ENCODE results near the gene AP5S1. TPM values are rescaled to one million over a fixed set of nuclear protein-coding genes. Genes with fewer than 3 reads are reported as not detected.

Gene AP5S1
- total and polyA plus RNA-seq, 4 donors = 4.4 to 12.3 (median 7.9) TPM

- intact Hi-C loops (cut with DNase I) = no loop called here
- no peaks in the 10 kb centered on the region for H3K4me1 ChIP-seq (ENCODE audit: control insufficient read depth in 1 of 2, insufficient read depth in 2 of 2, low read length in 2 of 2)
These were observed 7.1 kb upstream of the AP5S1 start for GRCh38 chr20:3812975-3813847.

DNA sequence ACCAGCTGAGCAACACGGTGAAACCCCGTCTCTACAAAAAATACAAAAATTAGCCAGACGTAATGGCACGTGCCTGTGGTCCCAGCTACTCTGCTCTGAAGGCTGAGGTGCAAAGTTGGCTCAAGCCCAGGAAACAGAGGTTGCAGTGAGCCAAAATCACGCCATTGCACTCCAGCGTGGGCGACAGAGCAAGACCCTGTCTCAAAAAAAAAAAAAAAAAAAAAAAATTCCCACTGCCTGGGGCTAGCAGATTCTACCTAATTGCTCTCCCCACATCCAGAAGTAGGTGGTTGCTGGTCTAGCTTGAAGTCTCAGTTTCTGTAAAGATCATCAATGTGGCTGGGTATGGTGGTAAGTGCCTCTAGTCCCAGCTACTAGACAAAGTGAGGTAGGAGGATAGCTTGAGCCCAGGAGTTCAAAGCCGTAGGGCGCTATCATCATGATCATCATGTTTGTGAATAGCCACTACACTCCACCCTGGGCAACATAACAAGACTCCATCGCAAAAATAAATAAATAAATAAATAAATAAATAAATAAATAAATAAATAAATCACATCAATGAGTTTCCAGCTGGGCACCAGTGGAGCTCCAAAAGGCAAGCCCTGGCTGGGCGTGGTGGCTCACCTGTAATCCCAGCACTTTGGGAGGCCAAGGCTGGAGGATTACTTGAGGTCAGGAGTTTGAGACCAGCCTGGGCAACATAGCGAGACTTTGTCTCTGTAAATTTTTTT lies 6.3 kb upstream of the AP5S1 start:
- intact Hi-C loops (cut with DNase I) = no loop called here
- Histone ChIP-seq H3K9me3 (ENCODE audit: control insufficient read depth, low read length) (no peaks in the 10 kb centered on the region), H3K27me3 (ENCODE audit: control insufficient read depth in 1 of 2, insufficient read depth in 2 of 2, low read length in 1 of 2) (no peaks in the 10 kb centered on the region), H3K27ac (ENCODE audit: low read depth in 1 of 2, low read length in 2 of 2) (no peak overlapping the region), H3K4me1 (ENCODE audit: control insufficient read depth in 1 of 2, insufficient read depth in 2 of 2, low read length in 2 of 2) (no peaks in the 10 kb centered on the region), H3K4me3 (ENCODE audit: low read length in 2 of 2) (no peak overlapping the region), H3K36me3 (ENCODE audit: control insufficient read depth in 1 of 2, insufficient read depth in 2 of 2, low read length in 1 of 2) (no peaks in the 10 kb centered on the region)
- WGBS, 2 donors = 64 to 69% methylated on average over 11 to 12 of the region's 12 CpGs
- no peak for DNase-seq
- no peak for ATAC-seq (ENCODE audit: low FRiP score)

More at GRCh38 chr20:3812975-3813847, 7.1 kb upstream of the AP5S1 start:
- H3K27me3 ChIP-seq (ENCODE audit: control insufficient read depth in 1 of 2, insufficient read depth in 2 of 2, low read length in 1 of 2) = no peaks in the 10 kb centered on the region
- DNase-seq (no peak), ATAC-seq (ENCODE audit: low FRiP score) (no peak)
- H3K4me3 ChIP-seq (ENCODE audit: low read length in 2 of 2) = no peak overlapping the region
- WGBS, 2 donors = 65% methylated on average over 8 of the region's 8 CpGs
- H3K36me3 ChIP-seq (ENCODE audit: control insufficient read depth in 1 of 2, insufficient read depth in 2 of 2, low read length in 1 of 2) = no peaks in the 10 kb centered on the region
- H3K27ac ChIP-seq (ENCODE audit: low read depth in 1 of 2, low read length in 2 of 2) = peak overlapping the region in 1 of 2 donors; percentile 26
- H3K9me3 ChIP-seq (ENCODE audit: control insufficient read depth, low read length) = no peaks in the 10 kb centered on the region

DNA sequence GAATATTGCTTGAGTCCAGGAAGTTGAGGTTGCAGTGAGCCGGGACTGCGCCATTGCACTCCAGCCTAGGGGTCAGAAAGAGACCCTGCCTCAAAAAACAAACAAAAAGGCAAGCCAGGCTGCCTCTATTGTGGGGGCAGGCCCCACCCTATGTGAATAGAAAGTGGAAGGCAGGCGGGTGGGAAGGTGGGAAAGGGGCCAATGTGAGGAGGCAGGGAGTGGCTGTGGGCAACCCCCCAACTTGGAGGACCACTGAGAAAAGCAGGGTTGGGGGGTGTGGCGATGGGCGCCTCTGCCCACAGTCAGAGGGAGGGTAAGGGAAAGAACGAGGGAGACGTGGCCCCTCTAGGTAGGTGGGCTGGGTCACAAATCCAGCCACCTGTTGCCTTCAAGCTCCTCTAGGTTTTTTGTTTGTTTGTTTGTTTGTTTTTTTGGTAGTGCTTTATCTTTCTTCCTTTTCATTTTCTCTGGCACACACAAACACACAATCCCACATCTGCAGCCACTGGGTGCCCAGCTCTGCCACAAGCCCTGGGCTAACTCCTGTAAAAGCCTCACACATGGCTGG lies 5.3 kb upstream of the AP5S1 start:
- DNase-seq (no peak), ATAC-seq (ENCODE audit: low FRiP score) (no peak)
- Histone ChIP-seq H3K9me3 (ENCODE audit: control insufficient read depth, low read length) (no peaks in the 10 kb centered on the region), H3K4me1 (ENCODE audit: control insufficient read depth in 1 of 2, insufficient read depth in 2 of 2, low read length in 2 of 2) (no peaks in the 10 kb centered on the region), H3K27ac (ENCODE audit: low read depth in 1 of 2, low read length in 2 of 2) (no peak overlapping the region), H3K36me3 (ENCODE audit: control insufficient read depth in 1 of 2, insufficient read depth in 2 of 2, low read length in 1 of 2) (no peaks in the 10 kb centered on the region), H3K27me3 (ENCODE audit: control insufficient read depth in 1 of 2, insufficient read depth in 2 of 2, low read length in 1 of 2) (no peaks in the 10 kb centered on the region), H3K4me3 (ENCODE audit: low read length in 2 of 2) (no peak overlapping the region)
- intact Hi-C loops (cut with DNase I) = no loop called here
- WGBS, 2 donors = 85 to 87% methylated on average over 7 of the region's 7 CpGs

DNA sequence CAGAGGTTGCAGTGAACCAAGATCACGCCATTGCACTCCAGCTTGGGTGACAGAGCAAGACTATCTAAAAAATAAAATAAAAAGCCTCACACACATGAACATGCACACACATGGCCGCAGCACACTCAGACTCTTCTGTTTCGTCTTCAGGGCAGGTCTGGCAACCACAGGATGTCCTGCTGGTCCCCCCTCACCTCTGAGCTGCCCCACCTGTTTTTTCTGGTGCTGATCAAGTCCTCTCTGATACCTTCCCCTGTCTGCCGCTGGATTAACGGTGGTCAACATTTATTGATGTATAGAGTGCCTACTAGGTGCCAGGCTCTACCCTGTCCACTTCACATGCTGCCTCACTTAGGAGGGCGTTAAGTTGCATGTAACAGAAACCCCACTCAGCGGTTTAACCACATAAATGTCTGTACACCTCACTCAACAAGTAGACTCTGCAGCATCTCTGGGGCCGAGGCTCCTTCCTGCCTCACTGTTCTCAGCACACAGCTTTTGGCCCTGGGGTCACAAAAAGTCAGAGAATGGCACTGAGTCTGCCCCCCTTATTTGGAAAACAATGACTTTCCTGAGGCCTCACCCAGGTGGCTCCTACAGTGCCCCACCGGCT lies 4.5 kb upstream of the AP5S1 start:
- whole genome bisulfite sequencing, 2 donors = 86 to 91% methylated on average over 9 of the region's 9 CpGs
- H3K4me1 ChIP-seq (ENCODE audit: control insufficient read depth in 1 of 2, insufficient read depth in 2 of 2, low read length in 2 of 2) = no peaks in the 10 kb centered on the region
- intact Hi-C loops (cut with DNase I) = no loop called here
- no peak overlapping the region for H3K27ac ChIP-seq (ENCODE audit: low read depth in 1 of 2, low read length in 2 of 2)
- H3K36me3 ChIP-seq (ENCODE audit: control insufficient read depth in 1 of 2, insufficient read depth in 2 of 2, low read length in 1 of 2) = no peaks in the 10 kb centered on the region
- DNase-seq (no peak), ATAC-seq (ENCODE audit: low FRiP score) (no peak)
- H3K9me3 ChIP-seq (ENCODE audit: control insufficient read depth, low read length) = no peaks in the 10 kb centered on the region
- no peaks in the 10 kb centered on the region for H3K27me3 ChIP-seq (ENCODE audit: control insufficient read depth in 1 of 2, insufficient read depth in 2 of 2, low read length in 1 of 2)
- no peak overlapping the region for H3K4me3 ChIP-seq (ENCODE audit: low read length in 2 of 2)

DNA sequence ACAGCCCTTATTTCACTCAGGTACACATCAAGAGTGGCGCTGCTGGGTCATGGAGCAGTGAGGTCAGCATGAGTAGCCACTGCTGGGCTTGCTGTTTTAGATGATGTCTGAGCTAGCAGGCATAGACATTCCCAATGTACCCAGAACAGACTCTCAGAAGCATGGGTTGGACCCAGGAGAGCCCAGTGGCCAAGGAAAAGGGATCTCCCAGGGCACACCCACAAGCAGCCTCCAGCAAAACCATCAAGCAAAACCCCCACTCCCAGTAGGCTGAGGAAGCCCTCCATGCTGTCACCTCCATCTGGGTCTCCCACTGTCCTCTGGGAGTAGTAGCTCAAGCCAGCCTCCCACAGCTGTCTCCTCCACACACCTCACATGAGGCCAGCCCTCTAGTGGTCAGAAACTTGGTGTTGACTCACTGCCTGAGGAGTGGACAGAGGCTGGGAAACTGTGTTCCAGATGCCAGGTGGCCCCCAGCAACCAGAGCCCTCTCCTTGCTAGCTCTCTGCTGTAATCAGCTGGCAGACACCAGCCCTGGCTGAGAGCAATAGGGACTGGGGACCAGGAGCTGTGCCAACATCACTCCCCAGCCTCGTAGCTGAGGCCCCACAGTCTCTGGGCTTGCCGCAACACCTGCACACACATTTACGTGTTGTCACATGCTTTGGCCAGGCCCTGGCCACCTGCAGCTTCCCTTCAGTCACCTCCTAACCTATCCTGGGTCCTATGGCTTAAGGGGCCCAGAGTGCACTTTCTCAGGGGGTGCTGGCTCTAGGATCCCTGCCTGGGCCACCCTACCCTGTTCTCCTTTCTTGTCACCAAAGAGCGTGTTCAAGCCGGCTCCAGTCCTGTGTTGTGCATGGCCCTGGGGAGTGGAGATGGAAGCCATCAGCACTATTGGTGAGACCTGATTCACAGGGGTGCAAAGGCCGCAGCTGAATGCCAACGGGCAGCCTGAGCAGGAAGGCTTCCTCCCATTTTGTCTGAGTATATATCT lies 1.9 kb upstream of the AP5S1 start:
- ATAC-seq (ENCODE audit: low FRiP score) (no peak), DNase-seq (peak in 1 of 2 donors; percentile 74)
- Histone ChIP-seq H3K4me3 (ENCODE audit: low read length in 2 of 2) (no peak overlapping the region), H3K9me3 (ENCODE audit: control insufficient read depth, low read length) (no peaks in the 10 kb centered on the region), H3K4me1 (ENCODE audit: control insufficient read depth in 1 of 2, insufficient read depth in 2 of 2, low read length in 2 of 2) (no peaks in the 10 kb centered on the region), H3K27ac (ENCODE audit: low read depth in 1 of 2, low read length in 2 of 2) (no peak overlapping the region), H3K36me3 (ENCODE audit: control insufficient read depth in 1 of 2, insufficient read depth in 2 of 2, low read length in 1 of 2) (no peaks in the 10 kb centered on the region), H3K27me3 (ENCODE audit: control insufficient read depth in 1 of 2, insufficient read depth in 2 of 2, low read length in 1 of 2) (no peaks in the 10 kb centered on the region)
- intact Hi-C loops (cut with DNase I) = loop anchor here in 1 of 2 donors (2.0 kb wide), 2 partner anchors 24 to 32 kb away; partner anchors contain the start of gene CENPB
- WGBS, 2 donors = 75 to 81% methylated on average over 8 of the region's 8 CpGs

DNA sequence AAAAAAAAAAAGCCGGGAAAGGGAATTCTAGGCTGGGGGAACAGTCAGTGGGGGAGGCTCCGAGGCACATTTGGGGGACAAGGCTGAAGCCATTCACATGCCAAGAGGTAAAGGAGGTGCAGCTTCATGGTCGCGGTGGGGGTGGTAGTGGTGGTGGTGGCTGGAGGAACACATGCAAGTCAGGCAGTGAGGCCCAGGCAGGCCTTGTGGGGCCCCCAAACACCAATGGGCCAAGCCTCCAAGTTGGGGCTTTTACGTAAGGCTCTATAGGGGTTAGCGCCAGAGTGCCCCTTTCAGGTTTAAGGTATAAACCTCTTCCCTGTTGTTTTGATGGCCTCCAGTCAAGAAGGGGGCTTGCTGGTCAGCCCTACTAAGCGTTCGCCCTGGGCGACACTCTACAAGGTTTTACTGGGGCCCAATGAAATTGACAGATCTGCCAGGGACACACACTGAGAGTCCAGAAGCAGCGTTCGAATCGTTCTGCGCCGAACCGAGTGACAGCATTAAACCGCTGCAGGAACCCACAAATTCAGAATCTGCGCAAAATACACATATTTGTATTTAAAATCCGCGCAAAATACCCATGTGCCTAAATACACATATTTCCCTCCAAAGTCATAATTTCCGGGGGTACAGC lies 818 bp upstream of the AP5S1 start:
- Histone ChIP-seq H3K4me1 (ENCODE audit: control insufficient read depth in 1 of 2, insufficient read depth in 2 of 2, low read length in 2 of 2) (no peaks in the 10 kb centered on the region), H3K36me3 (ENCODE audit: control insufficient read depth in 1 of 2, insufficient read depth in 2 of 2, low read length in 1 of 2) (no peaks in the 10 kb centered on the region), H3K27me3 (ENCODE audit: control insufficient read depth in 1 of 2, insufficient read depth in 2 of 2, low read length in 1 of 2) (no peaks in the 10 kb centered on the region), H3K27ac (ENCODE audit: low read depth in 1 of 2, low read length in 2 of 2) (peak overlapping the region in 1 of 2 donors; percentile 69), H3K4me3 (ENCODE audit: low read length in 2 of 2) (no peak overlapping the region), H3K9me3 (ENCODE audit: control insufficient read depth, low read length) (no peaks in the 10 kb centered on the region)
- 59 to 60% methylated on average over 19 to 20 of the region's 20 CpGs for WGBS, 2 donors
- ATAC-seq (ENCODE audit: low FRiP score) (no peak), DNase-seq (no peak)
- intact Hi-C loops (cut with DNase I) = loop anchor here (1.0 to 2.0 kb wide), 3 partner anchors 25 to 33 kb away; partner anchors contain the start of gene CENPB (in 2 of the 2)

DNA sequence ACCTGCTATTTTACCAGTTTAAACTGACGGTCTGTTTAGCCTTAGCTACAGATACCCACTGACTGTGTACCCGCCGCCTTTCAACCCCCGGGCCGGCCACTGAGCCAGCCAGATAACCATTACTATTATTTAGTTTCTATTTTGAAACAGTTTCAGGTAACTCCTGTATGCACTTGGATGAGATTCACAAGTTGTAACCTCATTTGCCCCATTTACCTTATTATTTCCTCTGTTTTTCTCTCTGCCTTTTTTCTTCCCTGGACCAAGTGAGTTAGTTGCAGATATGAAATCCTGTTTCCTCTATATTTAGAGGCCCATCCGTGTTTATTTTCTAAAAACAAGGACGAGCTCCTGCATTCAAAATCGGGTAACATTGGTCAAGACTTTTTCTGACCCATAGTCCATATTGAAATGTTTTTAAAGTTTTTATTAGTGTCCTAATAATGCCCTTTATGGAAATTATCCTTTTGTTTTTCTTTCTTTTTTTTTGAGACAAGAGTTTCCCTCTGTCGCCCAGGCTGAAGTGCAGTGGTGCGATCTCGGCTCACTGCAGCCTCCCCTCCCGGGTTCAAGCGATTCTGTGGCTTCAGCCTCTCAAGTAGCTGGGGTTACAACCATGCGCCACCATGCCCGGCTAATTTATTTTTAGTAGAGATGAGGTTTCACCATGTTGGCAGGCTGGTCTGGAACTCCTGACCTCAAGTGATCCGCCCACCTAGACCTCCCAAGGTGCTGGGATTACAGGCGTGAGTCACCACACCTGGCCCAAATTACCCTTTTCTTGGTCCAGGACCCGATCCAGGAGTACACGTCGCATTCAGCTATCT lies 767 bp downstream of the AP5S1 start:
- Histone ChIP-seq H3K4me3 (ENCODE audit: low read length in 2 of 2) (peak overlapping the region; percentile 62 to 70), H3K27ac (ENCODE audit: low read depth in 1 of 2, low read length in 2 of 2) (peak overlapping the region; percentile 69 to 79), H3K9me3 (ENCODE audit: control insufficient read depth, low read length) (no peaks in the 10 kb centered on the region), H3K27me3 (ENCODE audit: control insufficient read depth in 1 of 2, insufficient read depth in 2 of 2, low read length in 1 of 2) (no peaks in the 10 kb centered on the region), H3K36me3 (ENCODE audit: control insufficient read depth in 1 of 2, insufficient read depth in 2 of 2, low read length in 1 of 2) (peaks cover 0 to 2% of the 10 kb centered on the region in 2 donors), H3K4me1 (ENCODE audit: control insufficient read depth in 1 of 2, insufficient read depth in 2 of 2, low read length in 2 of 2) (no peaks in the 10 kb centered on the region)
- intact Hi-C loops (cut with DNase I) = loop anchor here in 1 of 2 donors (1.0 kb wide), 1 partner anchor 35 kb away; the partner anchor contains the start of gene CENPB
- DNase-seq = no peak
- ATAC-seq (ENCODE audit: low FRiP score) = no peak
- WGBS, 2 donors = 31 to 33% methylated on average over 20 of the region's 20 CpGs

All from aorta (tissue), 5 donors.